Vagina (tissue), 2 donors: ENCODE measurements around the gene ZNF438. TPM values are rescaled to one million over a fixed set of nuclear protein-coding genes. Genes with fewer than 3 reads are reported as not detected.
"Not testable (repeated sequence)": the region's sequence is repeated elsewhere in the genome, so short reads cannot be mapped to it uniquely, and the experiment has no call there.

Source experiments
- DNase-seq, 2 donors: peaks; one replicate each; pipeline ENCODE4 v3.0.0-alpha.2; 2017; ENCODE audit errors: extremely low spot score in 2 of 2
- H3K27ac ChIP-seq: fragments of 200-600 bp; sonication (generic); one replicate; pipeline ENCODE4 v1.5.1; 2019
- H3K27me3 ChIP-seq: fragments of 200-600 bp; sonication (generic); one replicate; pipeline ENCODE4 v1.5.1; 2019
- H3K36me3 ChIP-seq, 2 donors: fragments of 200-600 bp; sonication (generic); one replicate each; pipeline ENCODE4 v1.5.1; 2017 to 2019
- H3K4me1 ChIP-seq: fragments of 200-600 bp; sonication (generic); one replicate; pipeline ENCODE4 v1.5.1; 2019
- H3K4me3 ChIP-seq, 2 donors: fragments of 200-600 bp; sonication (generic); 1 replicate in 1 of 2; 2 replicates in 1 of 2; pipeline ENCODE4 v1.5.1; 2016 to 2019
- H3K9me3 ChIP-seq: fragments of 200-600 bp; sonication (generic); one replicate; pipeline ENCODE4 v1.5.1; 2019
- POLR2A ChIP-seq, 2 donors: fragments of 450-650 bp; IDR thresholded peaks; one replicate each; pipeline ENCODE4 v1.6.1; 2017; ENCODE audit warnings: antibody characterized with exemption in 2 of 2, mild to moderate bottlenecking in 2 of 2, moderate library complexity in 2 of 2
- POLR2AphosphoS5 ChIP-seq, 2 donors: sonication (generic); formaldehyde crosslinking; IDR thresholded peaks; one replicate each; pipeline ENCODE4 v1.9.0; 2017; ENCODE audit warnings: antibody characterized with exemption in 2 of 2, mild to moderate bottlenecking in 2 of 2, low read depth in 1 of 2; ENCODE audit not compliant: insufficient read depth in 1 of 2
- intact Hi-C: fragments of 100-400 bp; cut with DNase I; formaldehyde crosslinking; loops from one replicate; pipeline ENCODE4 v1.15.1; 2023
- total RNA-seq: library from RNA; depleted of rRNA; stranded (reverse); fragments of >200 nt; gene quantifications from one replicate; pipeline ENCODE4 v1.2.3, GENCODE V29; 2016
- TF ChIP-seq, protein P1 (sequence below), 3 experiments: fragments of 450-650 bp in 2 of 3; fragments of 200-600 bp in 1 of 3; sonication (generic) in 1 of 3; IDR thresholded peaks; one replicate each; pipeline ENCODE4 v1.5.1; 2017 to 2019; ENCODE audit warnings: antibody characterized with exemption in 3 of 3, mild to moderate bottlenecking in 2 of 3, moderate library complexity in 2 of 3

ZNF438 gene
- total RNA-seq, 1 donor from 2014 or later, result 11.8 TPM

DNA sequence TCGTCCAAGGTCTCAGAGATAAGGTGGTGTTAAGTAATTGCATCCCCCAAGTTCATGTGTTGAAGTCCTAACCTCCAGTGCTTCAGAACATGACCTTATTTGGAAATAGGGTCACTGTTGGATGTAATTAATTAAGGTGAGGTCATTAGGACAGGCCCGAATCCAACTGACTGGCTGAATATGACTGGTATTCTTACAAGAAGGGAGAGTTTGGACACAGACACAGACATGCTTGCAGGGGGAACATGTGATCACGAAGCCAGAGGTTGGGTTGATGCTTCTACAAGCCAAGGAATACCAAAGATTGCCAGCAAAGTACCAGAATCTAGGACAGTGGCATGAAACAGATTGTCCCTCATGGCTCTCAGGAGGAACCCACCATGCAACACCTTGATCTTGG lies 228.6 kb downstream of the ZNF438 start:
- Histone ChIP-seq H3K27ac (peak overlapping the region; percentile 77), H3K4me3 (no peak overlapping the region), H3K27me3 (no peaks in the 10 kb centered on the region), H3K36me3 (no peaks in the 10 kb centered on the region), H3K9me3 (no peaks in the 10 kb centered on the region), H3K4me1 (peaks cover 29% of the 10 kb centered on the region)
- intact Hi-C loops, result loop anchor here (10.0 kb wide), 1 partner anchor 62 kb away; no protein-coding TSS in a partner anchor
- TF ChIP-seq POLR2A (IDR thresholded peaks at IDR 0.05) (no peak), POLR2AphosphoS5 (IDR thresholded peaks at IDR 0.05; ENCODE audit: insufficient read depth in 1 of 2, low read depth in 1 of 2) (no peak)
- TF ChIP-seq, protein P1, sequence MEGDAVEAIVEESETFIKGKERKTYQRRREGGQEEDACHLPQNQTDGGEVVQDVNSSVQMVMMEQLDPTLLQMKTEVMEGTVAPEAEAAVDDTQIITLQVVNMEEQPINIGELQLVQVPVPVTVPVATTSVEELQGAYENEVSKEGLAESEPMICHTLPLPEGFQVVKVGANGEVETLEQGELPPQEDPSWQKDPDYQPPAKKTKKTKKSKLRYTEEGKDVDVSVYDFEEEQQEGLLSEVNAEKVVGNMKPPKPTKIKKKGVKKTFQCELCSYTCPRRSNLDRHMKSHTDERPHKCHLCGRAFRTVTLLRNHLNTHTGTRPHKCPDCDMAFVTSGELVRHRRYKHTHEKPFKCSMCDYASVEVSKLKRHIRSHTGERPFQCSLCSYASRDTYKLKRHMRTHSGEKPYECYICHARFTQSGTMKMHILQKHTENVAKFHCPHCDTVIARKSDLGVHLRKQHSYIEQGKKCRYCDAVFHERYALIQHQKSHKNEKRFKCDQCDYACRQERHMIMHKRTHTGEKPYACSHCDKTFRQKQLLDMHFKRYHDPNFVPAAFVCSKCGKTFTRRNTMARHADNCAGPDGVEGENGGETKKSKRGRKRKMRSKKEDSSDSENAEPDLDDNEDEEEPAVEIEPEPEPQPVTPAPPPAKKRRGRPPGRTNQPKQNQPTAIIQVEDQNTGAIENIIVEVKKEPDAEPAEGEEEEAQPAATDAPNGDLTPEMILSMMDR (IDR thresholded peaks at IDR 0.05), result no peak
- DNase-seq, result no peak

DNA sequence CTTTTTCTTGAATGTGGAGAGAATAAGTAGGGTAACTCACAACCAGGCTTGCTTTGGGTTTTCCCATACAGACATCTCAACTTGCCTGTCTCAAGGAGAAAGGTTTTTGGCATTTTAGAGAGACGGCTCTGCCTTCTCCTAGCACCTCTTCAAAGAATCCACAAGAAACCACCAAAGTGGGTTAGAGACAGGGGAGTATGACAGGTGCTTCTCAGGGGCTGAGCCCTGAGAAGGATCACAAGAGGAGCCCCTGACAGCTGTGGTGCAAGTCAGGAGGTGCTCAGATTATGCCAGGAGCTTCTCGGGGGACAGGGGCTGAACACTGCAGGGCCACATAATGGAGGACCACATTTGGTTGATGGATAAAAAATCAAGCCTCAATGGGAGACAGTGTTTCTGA lies 231.3 kb downstream of the ZNF438 start:
- no peaks in the 10 kb centered on the region for H3K9me3 ChIP-seq
- H3K36me3 ChIP-seq, result no peaks in the 10 kb centered on the region
- H3K4me3 ChIP-seq, result no peak overlapping the region
- no peak for DNase-seq
- no peak overlapping the region for H3K27ac ChIP-seq
- TF ChIP-seq, protein P1 (IDR thresholded peaks at IDR 0.05), result no peak
- TF ChIP-seq POLR2AphosphoS5 (IDR thresholded peaks at IDR 0.05; ENCODE audit: insufficient read depth in 1 of 2, low read depth in 1 of 2) (no peak), POLR2A (IDR thresholded peaks at IDR 0.05) (no peak)
- H3K4me1 ChIP-seq, result peaks cover 22% of the 10 kb centered on the region
- no peaks in the 10 kb centered on the region for H3K27me3 ChIP-seq
- intact Hi-C loops, result loop anchor here (10.0 kb wide), 1 partner anchor 64 kb away; no protein-coding TSS in a partner anchor

DNA sequence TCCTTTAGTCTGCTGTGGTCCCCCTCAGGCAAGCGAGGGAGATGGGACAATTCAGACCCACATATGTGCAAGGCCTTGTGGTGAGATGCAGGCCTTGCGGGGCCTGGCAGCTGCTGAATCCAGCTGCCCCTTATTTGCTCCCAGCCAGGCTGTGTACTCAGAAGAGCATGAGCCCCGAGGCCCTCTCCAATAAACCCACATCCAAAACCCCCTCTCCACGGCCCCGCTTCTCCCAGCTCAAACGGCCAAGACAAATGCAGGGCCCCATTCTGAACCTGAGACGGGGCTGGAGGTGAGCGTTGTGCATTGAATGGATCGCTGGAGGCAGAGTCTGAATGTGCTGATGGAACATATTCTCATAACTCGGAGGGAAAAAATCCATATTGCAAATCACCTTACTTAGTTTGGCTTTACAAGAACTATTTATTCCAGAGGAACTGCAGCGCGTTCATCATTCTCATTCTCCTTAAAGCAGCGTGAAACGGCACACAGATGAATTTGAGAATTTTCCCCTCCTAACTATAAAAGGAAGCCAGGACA lies 232.9 kb downstream of the ZNF438 start:
- intact Hi-C loops, result no loop called here
- Histone ChIP-seq H3K27me3 (no peaks in the 10 kb centered on the region), H3K4me3 (no peak overlapping the region), H3K9me3 (no peaks in the 10 kb centered on the region), H3K27ac (no peak overlapping the region), H3K36me3 (no peaks in the 10 kb centered on the region), H3K4me1 (peaks cover 11% of the 10 kb centered on the region)
- no peak for DNase-seq
- TF ChIP-seq POLR2AphosphoS5 (IDR thresholded peaks at IDR 0.05; ENCODE audit: insufficient read depth in 1 of 2, low read depth in 1 of 2) (no peak), POLR2A (IDR thresholded peaks at IDR 0.05) (no peak)
- TF ChIP-seq, protein P1 (IDR thresholded peaks at IDR 0.05), result no peak

DNA sequence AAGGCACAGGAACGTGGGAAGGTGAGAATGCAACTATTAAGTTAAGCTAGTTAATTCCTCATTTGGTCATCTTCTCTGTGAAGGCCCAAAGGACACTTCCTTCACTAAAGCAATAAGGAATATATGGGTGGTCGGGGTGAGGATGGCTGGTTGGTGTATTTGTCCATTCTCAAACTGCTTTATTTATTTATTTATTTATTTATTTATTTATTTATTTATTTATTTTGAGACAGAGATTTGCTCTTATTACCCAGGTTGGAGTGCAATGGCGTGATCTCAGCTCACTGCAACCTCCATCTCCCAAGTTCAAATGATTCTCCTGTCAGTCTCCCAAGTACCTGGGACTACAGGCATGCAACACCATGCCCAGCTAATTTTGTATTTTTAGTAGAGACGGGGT lies 236.6 kb downstream of the ZNF438 start:
- H3K27me3 ChIP-seq, H3K36me3 ChIP-seq, H3K4me3 ChIP-seq, H3K9me3 ChIP-seq, H3K27ac ChIP-seq, intact Hi-C loops, DNase-seq: not testable (repeated sequence)
- H3K4me1 ChIP-seq, result peaks cover 17% of the 10 kb centered on the region
